Activated naive CD4-positive, alpha-beta T cell treated with Interleukin-2 at 50 U/mL for 16 hours (primary cell): ENCODE data around the gene CELF1.
"Not testable (repeated sequence)": the region's sequence is repeated elsewhere in the genome, so short reads cannot be mapped to it uniquely, and the experiment has no call there.

Experiments
- DNase-seq: peaks from one replicate; pipeline ENCODE4 v3.0.0-alpha.2; 2020

Gene CELF1

GRCh38 chr11:47572715-47573255 lies 19.9 kb upstream of the CELF1 start:
- no peak for DNase-seq

DNA sequence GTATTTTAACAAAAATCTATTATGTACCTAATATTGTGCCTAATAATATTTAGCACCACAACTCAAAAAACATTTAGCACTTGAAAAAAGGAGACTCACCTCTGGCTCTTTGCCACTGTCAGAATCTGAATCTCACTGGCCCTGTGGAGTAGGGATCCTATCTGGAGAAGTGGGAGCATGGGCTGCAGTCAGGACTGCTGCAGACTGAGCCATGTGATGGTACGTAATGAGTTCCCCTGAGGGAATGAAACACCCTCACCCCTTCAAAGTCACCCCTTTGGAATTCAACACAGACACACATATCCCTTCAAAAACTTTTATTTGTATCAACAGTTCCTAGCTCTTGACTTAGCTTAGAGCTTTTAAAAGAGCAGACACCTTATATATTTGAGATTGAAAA lies 19.0 kb upstream of the CELF1 start:
- DNase-seq: no peak

DNA sequence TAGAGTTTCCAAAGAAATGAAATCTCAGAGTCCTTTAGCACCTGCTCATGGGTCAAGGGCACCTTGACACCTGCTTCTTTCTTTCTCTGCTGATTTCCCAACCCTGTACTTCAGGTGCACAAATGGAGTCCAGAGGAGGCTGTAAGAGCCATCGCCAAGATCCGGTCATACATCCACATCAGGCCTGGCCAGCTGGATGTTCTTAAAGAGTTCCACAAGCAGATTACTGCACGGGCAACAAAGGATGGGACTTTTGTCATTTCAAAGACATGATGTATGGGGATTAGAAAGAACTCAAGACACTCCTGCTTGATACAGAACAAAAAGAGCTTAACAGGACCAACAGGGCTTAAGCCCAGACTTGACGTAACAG lies 18.4 kb upstream of the CELF1 start:
- no peak for DNase-seq

DNA sequence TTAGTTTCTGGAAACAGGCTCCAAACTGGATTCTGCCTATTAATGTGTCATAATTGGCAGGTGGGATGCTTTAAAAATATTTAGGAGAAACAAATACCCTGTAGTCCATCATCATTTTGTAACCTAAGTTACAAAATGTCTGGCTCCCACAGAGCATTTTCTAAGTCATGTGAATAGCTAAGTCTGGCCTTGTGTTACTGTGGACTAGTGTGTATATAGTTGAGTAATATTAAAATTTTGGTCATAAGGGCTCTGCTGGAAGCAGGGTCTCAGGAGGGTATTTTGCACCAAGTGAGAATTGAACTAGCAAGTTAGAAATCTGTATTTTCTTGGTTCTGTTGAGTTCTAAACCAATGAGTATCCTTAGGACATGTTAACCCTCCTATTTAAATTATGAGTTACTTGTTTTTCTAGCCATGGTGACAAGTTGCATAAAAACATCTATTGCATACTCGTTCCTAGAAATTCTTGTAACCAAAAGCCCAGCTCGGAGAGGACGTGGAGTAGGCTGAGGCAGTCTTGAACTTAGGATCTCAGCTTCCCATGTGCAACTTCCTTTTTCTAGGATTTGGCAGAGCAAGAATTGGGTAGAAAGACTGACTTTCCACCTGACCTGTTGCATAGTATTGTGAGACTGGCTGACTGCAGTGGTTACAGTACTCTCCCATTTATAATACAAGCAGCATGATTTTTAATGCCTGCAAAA lies 17.9 kb upstream of the CELF1 start:
- DNase-seq: no peak

DNA sequence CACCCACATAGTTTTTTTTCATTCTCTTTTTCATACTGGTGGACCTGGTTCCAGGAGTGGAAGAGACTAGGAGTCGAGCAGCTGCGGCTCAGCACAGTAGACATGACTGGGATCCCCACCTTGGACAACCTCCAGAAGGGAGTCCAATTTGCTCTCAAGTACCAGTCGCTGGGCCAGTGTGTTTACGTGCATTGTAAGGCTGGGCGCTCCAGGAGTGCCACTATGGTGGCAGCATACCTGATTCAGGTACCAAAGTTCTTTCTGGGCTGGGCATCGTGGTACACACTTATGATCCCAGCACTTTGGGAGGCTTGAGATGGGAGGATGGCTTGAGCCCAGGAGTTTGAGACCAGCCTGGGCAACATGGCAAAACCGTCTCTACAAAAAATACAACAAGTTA lies 16.7 kb upstream of the CELF1 start:
- no peak for DNase-seq

DNA sequence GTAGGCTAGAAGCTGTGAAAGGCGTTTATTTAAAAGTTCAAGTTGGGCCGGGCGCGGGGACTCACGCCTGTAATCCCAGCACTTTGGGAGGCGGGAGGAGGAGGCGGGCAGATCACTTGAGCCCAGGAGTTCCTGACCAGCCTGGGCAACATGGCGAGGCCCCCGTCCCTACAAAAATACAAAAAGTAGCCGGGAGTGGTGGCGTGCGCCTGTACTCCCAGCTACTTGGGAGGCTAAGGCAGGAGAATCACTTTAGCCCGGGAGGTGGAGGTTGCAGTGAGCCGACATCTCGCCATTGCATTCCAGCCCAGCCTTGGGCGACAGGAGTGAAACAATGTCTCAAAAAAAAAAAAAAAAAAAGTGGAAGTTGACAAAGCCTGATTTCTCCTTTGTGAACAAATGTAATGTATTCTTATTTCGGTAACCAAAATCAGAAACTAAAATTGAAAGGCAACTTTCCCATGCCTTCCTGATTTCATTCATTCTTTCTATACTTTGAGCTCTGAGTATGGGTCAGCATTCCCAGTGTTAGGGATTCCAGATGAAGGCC lies 13.3 kb upstream of the CELF1 start:
- no peak for DNase-seq

- DNase-seq: peak; percentile 69
These were observed 12.6 kb upstream of the CELF1 start, which contains the start of gene PTPMT1 for GRCh38 chr11:47565340-47566148. Gene PTPMT1, plus strand, starts transcription at chr11:47565599. Its CDS starts 24 bp downstream, at chr11:47565623.

DNA sequence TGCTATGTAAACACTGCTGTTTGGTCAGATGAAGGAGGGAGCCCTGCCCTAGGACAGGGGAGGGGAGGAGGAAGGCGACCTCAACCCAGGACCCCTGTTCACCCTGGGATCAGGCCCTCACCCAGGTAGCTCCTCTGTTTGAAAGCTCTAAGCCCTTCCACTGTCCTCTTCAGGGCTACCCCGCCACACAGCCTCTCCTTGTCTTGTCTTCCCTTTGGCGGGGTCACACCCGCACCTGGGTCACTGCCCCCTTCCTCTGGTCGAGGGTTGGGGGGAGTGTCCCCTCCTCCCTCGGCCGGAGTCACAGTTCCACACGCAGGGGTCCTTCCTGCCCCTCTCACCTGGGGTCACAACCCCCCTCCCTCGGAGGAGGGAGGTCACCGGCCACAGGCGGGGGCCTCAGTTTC lies 12.0 kb upstream of the CELF1 start:
- DNase-seq: no peak

DNA sequence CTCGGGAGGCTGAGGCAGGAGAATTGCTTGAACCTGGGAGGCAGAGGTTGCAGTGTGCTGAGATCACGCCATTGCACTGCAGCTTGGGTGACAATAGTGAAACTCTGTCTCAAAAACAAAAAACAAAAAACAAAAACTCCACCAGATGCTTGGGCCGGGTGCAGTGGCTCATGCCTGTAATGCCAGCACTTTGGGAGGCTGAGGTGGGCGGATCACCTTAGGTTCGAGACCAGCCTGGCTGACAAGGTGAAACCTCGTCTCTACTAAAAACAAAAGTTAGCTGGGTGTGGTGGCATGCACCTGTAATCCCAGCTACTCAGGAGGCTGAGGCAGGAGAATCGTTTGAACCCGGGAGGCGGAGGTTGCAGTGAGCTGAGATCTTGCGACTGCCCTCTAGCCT lies 11.4 kb upstream of the CELF1 start:
- not testable (repeated sequence) for DNase-seq

GRCh38 chr11:47562393-47562792 lies 9.5 kb upstream of the CELF1 start:
- not testable (repeated sequence) for DNase-seq

- DNase-seq: no peak
These were observed 7.5 kb upstream of the CELF1 start for GRCh38 chr11:47560426-47560825.

- no peak for DNase-seq
These were observed 5.8 kb upstream of the CELF1 start for GRCh38 chr11:47558695-47559094.

GRCh38 chr11:47557004-47557403 lies 4.1 kb upstream of the CELF1 start:
- not testable (repeated sequence) for DNase-seq

- DNase-seq: no peak
These were observed 443 bp upstream of the CELF1 start for GRCh38 chr11:47553406-47553743.

GRCh38 chr11:47552056-47552565 lies 821 bp downstream of the CELF1 start:
- no peak for DNase-seq

DNA sequence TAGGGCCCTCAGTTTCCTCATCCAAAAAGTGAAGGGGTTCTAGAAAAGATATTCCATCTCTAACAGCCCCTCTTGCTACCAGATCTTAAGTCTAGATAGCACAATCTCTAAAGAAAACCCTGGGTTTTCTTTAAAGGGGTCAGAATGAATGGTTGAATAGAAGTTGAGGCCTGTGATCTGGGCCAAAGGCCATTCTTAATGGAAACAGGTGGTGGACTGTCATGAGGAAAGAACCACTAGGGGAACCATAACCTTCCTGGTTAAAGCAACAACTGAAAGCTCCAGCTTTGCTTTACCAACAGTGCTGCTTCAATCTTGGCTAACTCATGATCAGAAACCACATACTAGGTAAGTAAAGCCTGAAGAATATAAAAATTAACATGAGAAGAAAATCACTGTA lies 1.8 kb downstream of the CELF1 start:
- DNase-seq: no peak

DNA sequence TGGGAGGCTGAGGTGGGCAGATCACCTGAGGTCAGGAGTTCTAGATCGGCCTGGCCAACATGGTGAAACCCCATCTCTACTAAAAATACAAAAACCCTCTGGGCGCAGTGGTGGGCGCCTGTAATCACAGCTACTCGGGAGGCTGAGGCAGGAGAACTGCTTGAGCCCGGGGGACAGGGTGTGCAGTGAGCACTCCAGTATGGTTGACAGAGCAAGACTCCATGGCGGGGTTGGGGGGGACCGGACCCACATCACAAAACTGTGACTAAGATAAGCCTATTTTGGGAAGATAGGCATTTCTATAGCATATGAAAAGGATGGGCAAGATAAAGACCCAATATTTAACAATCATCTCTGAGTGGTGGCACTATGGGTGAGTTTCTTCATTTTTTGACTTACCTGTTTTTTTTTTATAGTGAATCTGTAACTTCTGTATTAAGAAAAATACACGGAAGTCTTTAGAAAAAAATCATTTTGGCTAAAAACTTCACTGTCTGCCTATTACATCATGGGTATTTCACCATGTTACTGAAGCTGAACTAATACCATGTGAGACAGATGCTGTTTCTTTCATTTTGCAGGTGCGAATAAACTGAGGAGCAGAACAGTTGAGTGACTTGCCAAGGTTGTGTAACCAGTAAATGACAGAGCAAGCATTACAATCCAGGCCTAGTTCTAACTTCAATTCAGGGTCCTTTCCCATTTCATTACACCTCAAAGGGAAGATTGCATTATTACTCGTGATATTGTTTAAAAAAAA lies 2.5 kb downstream of the CELF1 start:
- no peak for DNase-seq

DNA sequence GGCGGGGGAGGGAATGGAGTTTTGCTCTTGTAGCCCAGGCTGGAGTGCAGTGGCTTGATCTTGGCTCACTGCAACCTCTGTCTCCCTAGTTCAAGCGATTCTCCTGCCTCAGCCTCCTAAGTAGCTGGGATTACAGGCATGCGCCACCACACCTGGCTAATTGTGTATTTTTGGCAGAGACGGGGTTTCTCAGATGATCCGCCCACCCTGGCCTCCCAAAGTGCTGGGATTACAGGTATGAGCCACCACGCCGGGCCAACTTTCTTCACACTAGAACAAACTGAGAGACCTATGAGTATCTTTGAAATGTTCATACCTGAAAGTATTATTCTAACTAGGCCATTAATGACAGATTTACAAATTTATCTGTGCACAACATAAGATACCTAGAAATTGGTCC lies 6.7 kb downstream of the CELF1 start:
- not testable (repeated sequence) for DNase-seq

DNA sequence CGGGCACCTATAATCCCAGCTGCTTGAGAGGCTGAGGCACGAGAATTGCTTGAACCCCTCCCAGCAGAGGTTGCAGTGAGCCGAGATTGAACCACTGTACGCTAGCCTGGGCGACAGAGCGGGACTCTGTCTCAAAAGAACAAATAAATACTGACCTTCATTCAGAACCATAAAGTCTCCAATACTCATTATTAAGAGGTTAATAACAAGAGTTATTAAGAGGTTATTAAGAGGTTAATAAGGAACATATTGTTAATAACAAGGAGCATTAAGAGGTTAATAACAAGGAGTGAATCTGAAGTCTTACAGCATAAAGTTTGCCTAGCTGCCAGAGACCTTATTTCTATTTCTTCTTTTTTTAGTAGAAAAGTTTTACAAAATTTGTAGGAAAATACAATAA lies 7.6 kb downstream of the CELF1 start:
- no peak for DNase-seq

DNA sequence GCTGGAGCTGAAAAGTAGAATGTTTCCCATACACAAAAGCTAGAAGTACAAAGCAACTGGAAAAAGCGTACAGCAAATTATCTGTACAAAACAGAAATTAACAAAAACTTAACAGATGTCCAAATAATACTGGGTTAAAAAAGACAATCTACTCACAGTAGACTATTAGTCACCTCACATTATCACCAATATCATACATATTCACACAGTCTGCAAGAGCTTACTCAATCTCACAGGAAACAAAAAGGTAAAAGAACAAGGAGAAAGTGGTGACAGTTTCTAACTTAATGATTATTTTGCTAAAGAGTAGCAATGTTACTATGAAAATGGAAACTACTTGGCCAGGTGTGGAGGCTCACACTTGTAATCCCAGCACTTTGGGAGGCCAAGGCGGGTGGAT lies 11.9 kb downstream of the CELF1 start:
- no peak for DNase-seq

DNA sequence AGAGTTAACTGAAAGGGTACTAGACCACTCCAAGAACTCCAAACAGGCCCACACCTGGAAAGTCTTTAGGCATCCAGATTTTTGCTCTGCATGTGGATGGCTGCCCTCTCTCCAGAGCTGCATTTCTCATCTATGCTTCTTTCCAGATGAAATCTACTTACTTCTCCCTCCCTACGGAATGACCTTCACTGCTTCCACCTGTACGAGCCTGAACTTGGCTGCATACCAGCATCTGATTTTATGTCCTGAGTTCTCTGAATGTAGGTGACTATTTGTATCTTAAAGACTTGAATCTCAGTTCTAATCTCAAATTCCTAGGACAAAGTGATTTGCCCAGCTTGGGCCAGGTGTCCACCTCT lies 13.3 kb downstream of the CELF1 start:
- no peak for DNase-seq

- DNase-seq: no peak
These were observed 14.0 kb downstream of the CELF1 start for GRCh38 chr11:47538741-47539565.
